ENCODE data around the gene PTCD1.

- TF ChIP-seq, protein P1, sequence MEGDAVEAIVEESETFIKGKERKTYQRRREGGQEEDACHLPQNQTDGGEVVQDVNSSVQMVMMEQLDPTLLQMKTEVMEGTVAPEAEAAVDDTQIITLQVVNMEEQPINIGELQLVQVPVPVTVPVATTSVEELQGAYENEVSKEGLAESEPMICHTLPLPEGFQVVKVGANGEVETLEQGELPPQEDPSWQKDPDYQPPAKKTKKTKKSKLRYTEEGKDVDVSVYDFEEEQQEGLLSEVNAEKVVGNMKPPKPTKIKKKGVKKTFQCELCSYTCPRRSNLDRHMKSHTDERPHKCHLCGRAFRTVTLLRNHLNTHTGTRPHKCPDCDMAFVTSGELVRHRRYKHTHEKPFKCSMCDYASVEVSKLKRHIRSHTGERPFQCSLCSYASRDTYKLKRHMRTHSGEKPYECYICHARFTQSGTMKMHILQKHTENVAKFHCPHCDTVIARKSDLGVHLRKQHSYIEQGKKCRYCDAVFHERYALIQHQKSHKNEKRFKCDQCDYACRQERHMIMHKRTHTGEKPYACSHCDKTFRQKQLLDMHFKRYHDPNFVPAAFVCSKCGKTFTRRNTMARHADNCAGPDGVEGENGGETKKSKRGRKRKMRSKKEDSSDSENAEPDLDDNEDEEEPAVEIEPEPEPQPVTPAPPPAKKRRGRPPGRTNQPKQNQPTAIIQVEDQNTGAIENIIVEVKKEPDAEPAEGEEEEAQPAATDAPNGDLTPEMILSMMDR (IDR thresholded peaks at IDR 0.05; ENCODE audit: borderline replicate concordance, extremely low read depth, low read length, poor library complexity, severe bottlenecking): no peak
- no peak for TF ChIP-seq EZH2 (IDR thresholded peaks at IDR 0.05; ENCODE audit: borderline replicate concordance, low read depth, low read length, severe bottlenecking)
Measured at GRCh38 chr7:99420213-99420612, 18.4 kb downstream of the PTCD1 start.

Data from DND-41 (cell line).